ENCODE measurements around the gene OR10J1.
"Not testable (repeated sequence)": the region's sequence is repeated elsewhere in the genome, so short reads cannot be mapped to it uniquely, and the experiment has no call there.

Gene OR10J1, protein sequence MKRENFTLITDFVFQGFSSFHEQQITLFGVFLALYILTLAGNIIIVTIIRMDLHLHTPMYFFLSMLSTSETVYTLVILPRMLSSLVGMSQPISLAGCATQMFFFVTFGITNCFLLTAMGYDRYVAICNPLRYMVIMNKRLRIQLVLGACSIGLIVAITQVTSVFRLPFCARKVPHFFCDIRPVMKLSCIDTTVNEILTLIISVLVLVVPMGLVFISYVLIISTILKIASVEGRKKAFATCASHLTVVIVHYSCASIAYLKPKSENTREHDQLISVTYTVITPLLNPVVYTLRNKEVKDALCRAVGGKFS

DNA sequence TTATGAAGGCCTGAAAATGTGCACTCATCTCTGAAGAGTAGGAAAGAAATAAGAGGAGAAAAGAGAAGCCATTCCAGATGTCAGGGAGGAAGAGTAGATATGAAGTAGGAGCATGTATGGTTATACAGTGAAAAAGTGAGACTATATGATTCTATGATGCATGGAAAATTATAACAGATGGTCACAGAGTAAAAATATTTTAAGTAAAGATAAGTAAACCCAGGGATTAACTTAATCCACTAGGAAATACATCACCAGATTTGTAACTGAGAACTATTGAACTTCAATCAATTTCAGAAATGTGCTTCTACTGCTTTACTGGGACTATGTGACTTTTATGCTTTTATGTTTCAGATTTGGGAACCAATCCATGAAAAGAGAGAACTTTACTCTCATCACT, at the start of gene OR10J1:
OR10J1 (plus strand) TSS at position 301 of the 400 bp plus-strand sequence; CDS start at position 371, 70 bp downstream.
- DNase-seq (ENCODE audit: low spot score), result no peak

DNA sequence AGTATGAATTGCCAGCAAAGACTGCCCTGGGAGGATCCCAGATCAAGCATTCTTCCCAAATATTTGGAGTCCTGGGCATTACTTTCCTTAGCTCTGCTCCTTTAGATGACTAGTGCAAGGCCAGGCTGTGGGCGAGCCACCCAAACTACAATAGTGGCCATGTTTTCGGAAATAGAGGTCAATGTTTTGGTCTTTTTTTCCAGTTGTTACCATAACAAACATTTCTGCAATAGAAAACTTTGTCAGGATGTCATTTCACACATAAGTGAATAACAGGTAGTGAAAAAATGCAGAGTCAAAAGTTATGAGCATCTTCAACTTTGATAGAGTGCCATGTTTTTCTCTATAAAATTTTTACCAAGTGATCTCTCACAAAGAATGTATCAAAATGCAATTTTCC, 32.7 kb upstream of the OR10J1 start:
- DNase-seq (ENCODE audit: low spot score), result no peak

DNA sequence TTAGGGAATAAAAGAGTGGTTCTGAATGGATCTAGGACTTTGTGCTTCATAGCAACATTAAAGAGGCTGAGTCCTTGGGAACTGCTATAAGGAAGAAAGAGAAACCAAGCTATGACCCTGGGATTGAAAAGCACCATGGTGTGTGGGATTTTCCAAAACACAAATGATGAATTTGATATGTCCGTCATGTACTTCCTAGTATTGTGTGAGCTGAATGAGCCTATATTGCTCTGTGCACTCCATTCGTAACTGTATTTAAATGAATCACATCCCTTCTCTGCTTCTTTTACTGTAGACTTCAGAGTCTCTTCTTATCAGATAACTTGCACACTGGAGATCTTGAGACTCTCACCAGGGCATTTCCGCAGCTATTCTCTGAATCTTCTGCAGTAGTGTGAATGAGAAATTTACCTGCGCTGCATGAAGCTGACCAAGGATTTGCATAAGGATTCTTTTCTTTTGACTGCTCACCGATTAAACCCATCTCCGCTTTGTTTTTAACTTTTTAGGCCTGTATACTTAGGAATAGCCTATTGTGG, 30.6 kb upstream of the OR10J1 start:
- no peak for DNase-seq (ENCODE audit: low spot score)

DNA sequence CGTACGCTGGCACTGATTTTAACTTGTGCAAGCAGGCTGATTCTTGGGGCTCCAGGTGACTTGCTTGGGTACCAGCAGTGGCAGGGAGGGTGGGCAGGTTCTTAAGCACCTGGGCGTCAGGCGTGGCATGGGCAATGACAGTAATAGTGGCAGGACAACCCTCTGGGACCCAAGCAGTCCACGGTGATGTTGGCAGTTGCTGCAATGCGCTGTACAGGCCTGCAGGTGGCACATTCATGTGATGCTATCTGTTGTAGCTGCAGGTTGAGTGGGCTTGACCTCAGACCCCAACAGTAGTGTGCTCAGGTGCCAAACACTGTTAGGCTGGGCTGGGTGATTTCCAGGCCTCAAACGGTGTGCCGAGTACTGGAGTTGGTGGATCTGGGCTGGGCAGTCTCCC, 17.7 kb upstream of the OR10J1 start:
- no peak for DNase-seq (ENCODE audit: low spot score)

GRCh38 chr1:159428536-159428935, 11.0 kb upstream of the OR10J1 start:
- no peak for DNase-seq (ENCODE audit: low spot score)

DNA sequence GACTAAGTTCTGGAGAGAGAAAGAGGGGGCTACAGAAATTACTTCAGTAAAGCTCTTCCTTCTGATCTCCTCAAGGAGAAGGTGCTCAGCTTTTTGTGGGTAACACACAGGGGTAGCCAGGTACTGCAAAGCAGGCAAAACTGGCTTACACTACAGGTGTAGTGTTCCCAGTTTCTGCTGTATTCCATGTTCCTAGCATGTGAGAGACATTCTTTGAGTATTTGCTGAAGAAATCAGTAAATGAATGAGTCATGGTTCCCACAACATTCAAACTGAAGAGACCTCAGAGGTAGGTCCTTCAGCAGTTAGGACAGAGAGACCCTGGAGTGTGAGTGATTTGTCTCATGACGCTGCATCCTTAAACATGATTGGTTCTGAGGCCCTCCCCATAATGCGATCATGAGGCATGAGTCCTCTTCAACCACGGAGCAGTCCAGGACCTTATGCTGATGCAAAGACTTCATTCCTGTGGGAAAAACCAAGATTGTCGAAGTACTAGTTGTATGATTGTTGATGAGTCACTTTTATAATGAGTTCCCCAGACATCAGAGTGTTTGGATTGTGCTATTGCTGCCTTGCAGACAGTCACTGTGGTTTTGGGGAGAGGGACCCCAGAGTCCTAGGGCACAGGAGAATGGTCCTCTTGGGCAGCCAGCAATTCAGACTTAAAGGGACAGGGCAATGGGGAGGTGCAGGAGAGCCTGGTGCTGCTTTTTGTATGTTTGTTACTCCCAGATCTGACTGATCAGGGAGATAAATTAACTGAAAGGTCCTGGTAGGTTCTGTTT, 10.3 kb upstream of the OR10J1 start:
- no peak for DNase-seq (ENCODE audit: low spot score)

DNA sequence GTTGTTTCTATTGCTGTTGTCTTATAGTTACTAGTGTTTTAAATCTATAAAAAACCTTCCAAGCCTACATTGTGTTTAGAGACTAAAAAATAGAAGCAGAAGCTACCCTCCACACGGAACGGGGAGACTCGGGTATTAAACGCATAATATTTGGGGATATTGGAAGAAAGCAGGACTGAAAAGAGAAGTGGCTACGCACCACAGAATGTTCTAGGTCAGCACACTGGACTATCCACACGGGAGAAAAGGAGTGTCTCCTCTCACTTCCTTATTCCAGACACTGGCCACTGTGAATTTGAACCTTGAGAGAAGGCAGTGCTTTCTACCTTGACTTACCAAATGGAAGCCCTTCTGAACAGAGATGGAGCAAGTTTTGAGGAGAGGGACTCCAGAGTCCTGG, 8.5 kb upstream of the OR10J1 start:
- no peak for DNase-seq (ENCODE audit: low spot score)

DNA sequence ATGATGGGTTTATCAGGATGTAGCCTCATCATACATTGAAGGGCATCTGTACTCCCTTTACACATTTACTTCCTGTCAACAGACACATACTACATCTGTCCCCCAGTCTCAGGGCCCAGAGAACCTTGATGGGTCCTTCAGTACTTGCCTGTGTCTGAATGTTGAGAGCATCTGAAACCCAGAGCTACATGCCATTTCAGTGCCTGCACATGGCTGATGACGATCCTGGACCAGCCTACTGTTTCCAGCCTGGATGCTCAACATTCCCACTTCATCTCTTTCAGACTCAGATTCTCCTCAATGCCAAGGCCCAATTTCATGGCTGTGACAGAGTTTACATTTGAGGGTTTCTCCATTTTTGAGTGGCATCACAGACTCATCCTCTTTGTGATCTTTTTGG, 7.6 kb upstream of the OR10J1 start, which contains the start of gene OR10J4:
OR10J4 (plus strand) TSS at position 301 of the 400 bp plus-strand sequence.
- no peak for DNase-seq (ENCODE audit: low spot score)

- no peak for DNase-seq (ENCODE audit: low spot score)
Measured at GRCh38 chr1:159436469-159436868, 3.1 kb upstream of the OR10J1 start.

- no peak for DNase-seq (ENCODE audit: low spot score)
Measured at GRCh38 chr1:159441360-159441759, 1.8 kb downstream of the OR10J1 start.

GRCh38 chr1:159442428-159442827, 2.9 kb downstream of the OR10J1 start:
- no peak for DNase-seq (ENCODE audit: low spot score)

DNA sequence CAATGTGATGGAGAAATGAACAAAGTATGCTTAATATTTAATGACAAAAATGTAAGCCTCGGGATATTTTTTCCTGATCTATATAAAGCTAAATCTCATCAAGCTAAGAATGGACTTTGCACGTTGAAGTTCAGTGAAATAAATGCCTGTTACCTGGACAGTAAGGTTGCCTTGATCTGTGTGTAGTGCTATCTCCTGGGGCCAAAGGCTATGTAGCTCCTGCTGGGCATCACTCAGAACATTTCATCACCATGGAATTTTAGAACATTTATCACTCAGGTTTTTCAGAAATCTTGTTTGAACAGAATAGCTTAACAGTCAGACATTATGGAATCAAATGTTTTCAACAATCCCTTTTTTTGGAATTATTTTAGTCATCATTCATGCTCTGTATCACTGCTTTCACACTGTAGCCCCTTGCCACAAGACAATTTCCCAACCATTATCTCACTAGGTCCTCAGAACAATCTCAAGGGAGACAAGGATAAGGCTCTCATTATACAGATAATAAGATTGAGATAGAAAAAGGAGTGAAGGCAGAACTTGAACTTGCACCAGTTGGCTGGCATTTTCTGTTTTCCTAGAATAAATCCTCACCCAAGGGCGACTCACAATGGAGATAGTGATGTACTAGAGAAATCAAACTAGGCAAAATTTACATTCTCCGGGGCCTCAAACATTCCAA, 3.7 kb downstream of the OR10J1 start:
- no peak for DNase-seq (ENCODE audit: low spot score)

DNA sequence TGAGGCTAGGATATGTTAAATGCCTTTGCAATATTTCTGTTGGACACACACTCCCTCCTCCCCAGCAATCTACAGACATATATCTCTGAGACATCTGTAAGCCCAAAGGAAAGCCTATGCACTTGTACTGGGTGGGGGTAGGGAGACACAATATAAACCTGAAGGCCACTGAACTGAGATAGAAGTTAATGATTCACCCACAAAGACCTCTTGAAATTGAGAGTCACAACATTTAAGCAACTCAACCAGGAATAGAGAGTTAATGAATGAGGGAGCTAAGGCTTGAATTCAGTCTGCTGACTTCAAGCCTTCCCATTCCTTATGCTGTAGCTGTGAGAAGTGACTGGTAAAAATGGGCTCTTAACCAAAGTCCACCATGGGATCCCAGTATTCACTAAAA, 5.0 kb downstream of the OR10J1 start:
- no peak for DNase-seq (ENCODE audit: low spot score)

GRCh38 chr1:159448181-159448580, 8.7 kb downstream of the OR10J1 start:
- DNase-seq (ENCODE audit: low spot score), result no peak

DNA sequence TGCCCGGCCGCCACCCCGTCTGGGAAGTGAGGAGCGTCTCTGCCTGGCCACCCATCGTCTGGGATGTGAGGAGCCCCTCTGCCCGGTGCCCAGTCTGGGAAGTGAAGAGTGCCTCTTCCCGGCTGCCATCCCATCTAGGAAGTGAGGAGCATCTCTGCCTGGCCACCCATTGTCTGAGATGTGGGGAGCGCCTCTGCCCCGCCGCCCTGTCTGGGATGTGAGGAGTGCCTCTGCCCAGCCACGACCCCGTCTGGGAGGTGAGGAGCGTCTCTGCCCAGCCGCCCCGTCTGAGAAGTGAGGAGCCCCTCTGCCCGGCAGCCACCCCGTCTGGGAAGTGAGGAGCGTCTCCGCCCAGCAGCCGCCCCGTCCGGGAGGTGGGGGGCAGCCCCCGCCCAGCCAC, 10.1 kb downstream of the OR10J1 start:
- not testable (repeated sequence) for DNase-seq (ENCODE audit: low spot score)

DNA sequence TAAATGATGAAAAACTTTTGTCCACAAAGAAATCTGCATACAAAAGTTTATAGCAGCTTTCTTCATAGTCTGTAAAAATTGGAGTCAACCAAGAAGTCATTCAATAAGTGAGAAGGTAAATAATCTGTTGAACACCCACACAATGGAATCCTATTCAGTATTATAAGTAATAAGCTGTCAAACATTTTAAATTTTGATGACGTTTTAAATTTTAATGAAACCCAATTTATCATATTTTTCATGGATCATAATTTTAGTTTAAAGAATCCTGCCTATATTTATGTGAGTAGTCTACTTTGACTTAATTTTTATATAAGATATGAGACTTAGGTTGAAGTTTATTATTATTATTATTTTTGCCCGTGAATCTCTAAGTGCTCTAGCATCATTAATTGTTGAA, 20.0 kb downstream of the OR10J1 start:
- DNase-seq (ENCODE audit: low spot score), result no peak

DNA sequence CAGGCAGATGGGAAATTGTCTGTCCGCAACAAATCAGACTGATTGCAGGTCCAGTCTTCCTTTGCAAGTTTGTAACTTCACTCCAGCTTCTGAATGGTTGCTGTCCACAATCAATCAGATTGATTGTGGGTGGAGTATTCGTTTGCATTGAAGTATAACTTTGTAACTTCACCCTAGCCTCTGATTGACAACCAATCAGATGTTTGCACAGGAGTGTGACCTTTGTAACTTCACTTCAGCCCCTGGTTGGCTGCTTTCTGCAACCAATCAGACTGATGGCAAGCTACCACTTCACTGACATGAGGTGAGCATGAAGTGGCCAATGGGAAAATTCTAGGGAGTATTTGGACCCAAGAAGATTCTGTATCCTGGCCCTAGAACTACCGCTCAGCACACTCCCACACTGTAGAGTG, 25.7 kb downstream of the OR10J1 start:
- DNase-seq (ENCODE audit: low spot score), result no peak

GRCh38 chr1:159468321-159468720, 28.8 kb downstream of the OR10J1 start:
- no peak for DNase-seq (ENCODE audit: low spot score)

- no peak for DNase-seq (ENCODE audit: low spot score)
Measured at GRCh38 chr1:159469921-159470533, 30.5 kb downstream of the OR10J1 start.

DNA sequence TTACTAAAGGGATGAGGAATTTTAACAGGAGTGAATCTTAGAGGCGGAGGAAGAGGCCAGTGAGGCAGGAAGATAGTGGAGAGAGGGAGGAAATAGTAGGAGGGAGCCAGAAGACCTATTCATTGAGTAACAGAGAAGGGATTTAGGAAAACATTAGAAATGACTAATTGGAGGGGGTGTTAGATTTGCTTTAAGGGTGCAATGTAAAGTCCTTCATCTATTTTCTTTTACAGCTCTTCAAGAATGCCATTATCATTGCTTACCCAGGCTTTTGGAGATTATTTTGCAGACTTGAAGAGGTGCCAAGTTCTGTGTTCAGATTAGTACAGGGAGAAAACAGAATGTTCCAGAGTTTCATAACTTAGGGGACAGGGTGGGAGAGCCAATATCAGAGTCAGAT, 33.8 kb downstream of the OR10J1 start:
- DNase-seq (ENCODE audit: low spot score), result no peak

DNA sequence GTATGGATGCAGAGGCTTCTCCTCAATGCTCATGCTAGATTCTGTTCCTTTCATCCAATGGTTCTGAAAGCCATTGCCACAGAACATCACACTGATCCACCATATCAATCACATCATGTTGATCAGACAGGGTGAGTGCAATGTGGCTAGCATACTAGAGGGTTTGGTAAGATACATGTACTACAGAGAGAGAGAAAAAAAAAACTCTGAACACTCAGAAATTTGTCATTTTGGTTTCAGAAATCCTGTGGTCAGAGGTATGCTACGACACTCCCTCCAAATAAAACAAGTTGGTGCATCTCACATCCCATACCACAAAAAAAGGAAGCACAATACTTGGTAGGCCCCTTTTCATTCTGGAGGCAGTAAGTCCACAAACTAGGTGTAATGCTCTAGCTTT, 35.4 kb downstream of the OR10J1 start:
- no peak for DNase-seq (ENCODE audit: low spot score)

DNA sequence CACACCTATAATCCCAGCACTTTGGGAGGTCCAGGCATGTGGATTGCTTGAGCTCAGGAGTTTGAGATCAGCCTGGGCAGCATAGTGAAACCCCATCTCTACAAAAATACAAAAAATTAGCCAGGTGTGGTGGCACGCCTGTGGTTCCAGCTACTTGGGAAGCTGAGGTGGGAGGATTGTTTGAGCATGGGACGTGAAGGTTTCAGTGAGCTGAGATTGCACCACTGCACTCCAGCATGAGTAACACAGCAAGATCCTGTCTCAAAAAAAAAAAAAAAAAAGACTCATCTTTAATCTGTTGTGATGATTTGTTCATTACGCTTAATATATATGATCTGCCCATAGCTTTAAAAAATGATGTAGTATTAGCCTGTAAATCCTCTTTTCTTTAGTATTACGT, 44.0 kb downstream of the OR10J1 start:
- no peak for DNase-seq (ENCODE audit: low spot score)
